GM20431 (cell line): ENCODE results near the gene EHMT2.
"Not testable (repeated sequence)": the region's sequence is repeated elsewhere in the genome, so short reads cannot be mapped to it uniquely, and the experiment has no call there.

Source experiments
- in situ Hi-C: fragments of 300-500 bp; cut with MseI, MboI; formaldehyde crosslinking; loops from one replicate; pipeline ENCODE4 v1.15.0; 2020; ENCODE audit warnings: low sequenced_read_pairs; ENCODE audit not compliant: unreplicated experiment

EHMT2 gene

GRCh38 chr6:31915756-31916155, 18.3 kb upstream of the EHMT2 start:
- in situ Hi-C loops: no loop called here

DNA sequence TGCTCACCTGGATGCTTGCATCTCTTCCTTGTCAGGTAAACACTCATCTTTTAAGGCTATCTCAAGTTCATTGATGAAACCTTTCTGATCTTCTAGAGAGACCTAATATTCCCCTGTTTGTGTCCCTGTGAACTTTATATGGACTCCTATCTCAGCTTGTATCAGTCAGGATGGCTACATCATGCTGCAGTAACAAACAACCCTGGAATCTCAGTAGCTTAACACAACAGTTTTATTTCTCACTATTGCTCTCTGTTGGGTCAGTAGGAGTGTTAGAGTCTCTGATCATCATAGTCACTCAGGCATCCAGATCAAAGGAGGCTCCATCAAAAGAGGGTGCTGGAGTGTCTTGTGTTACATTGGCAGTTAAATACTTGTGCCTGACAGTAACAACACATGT, 17.9 kb upstream of the EHMT2 start:
- in situ Hi-C loops: no loop called here

DNA sequence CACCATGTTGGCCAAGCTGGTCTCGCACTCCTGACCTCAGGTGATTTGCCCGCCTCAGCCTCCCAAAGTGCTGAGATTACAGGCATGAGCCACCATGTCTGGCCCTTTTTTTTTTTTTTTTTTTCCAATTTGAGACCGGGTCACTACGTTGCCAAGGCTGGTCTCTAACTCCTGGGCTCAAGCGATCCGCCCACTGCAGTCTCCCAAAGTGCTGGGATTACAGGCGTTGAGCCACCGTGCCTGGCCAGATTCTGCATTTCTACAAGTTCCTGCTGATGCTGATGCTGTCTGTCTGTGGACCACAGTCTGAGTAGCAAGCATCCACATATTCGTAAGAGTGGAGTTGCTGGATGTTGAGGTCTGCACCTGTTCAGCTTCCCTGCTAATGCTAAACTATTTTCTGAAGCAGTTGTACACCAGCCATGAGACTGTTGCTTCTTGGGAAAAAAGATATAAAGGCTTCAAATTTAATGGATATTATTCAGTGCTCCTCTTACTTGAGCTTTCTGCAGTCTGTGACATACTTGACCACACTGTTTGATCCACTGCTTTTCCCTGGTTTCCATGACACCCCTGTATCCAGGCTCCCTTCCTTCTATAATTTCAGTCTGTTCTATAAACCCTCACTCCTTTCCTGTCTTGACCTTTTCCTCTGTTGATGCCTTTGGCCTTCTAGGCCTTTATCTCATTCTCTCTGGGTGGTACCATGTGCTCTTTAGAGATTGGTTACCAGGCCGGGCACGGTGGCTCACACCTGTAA, 14.5 kb upstream of the EHMT2 start:
- in situ Hi-C loops: no loop called here

GRCh38 chr6:31909298-31909697, 11.8 kb upstream of the EHMT2 start:
- in situ Hi-C loops: not testable (repeated sequence)

GRCh38 chr6:31908791-31909190, 11.3 kb upstream of the EHMT2 start:
- in situ Hi-C loops: no loop called here

DNA sequence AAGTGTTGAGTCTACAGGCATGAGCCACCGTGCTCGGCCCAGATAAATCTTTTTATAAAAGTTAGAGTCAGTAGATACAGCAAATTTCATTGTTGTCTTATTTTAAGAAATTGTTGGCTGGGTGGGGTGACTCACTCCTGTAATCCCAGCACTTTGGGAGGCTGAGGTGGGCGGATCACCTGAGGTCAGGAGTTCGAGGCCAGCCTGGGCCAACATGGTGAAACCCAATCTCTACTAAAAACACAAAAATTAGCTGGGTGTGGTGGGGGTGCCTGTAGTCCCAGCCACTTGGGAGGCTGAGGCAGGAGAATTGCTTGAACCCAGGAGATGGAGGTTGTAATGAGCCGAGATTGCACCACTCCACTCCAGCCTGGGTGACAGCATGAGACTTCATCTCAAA, 10.8 kb upstream of the EHMT2 start:
- in situ Hi-C loops: not testable (repeated sequence)

DNA sequence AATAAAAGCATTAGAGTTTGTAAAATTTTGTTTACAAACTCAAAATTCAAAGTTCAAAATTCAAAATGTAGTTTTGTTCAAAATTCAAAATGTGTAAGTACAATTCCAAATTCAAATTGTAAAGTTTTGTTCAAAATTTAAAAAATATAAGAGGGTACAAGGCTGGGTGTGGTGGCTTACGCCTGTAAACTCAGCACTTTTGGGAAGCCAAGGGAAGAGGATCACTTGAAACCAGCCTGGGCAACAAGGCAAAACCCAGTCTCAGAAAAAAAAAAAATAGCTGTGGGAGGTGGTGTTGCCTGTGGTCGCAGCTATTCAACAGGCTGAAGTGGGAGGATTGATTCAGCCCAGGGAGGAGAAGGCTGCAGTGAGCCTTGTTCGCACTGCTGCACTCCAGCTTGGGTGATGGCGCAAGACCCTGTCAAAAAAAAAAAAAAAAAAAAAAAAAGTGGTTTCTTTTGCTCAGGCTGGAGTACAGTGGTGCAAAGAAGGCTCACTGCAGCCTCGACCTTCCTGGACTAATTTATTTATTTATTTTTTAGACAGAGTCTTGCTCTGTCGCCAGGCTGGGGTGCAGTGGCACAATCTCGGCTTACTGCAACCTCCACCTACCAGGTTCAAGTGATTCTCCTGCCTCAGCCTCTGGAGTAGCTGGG, 9.8 kb upstream of the EHMT2 start:
- in situ Hi-C loops: no loop called here

- in situ Hi-C loops: not testable (repeated sequence)
Measured at GRCh38 chr6:31906727-31907126, 9.2 kb upstream of the EHMT2 start.

GRCh38 chr6:31906122-31906521, 8.6 kb upstream of the EHMT2 start:
- in situ Hi-C loops: no loop called here

GRCh38 chr6:31905041-31905440, 7.5 kb upstream of the EHMT2 start:
- in situ Hi-C loops: no loop called here

GRCh38 chr6:31903957-31904356, 6.5 kb upstream of the EHMT2 start:
- in situ Hi-C loops: no loop called here

DNA sequence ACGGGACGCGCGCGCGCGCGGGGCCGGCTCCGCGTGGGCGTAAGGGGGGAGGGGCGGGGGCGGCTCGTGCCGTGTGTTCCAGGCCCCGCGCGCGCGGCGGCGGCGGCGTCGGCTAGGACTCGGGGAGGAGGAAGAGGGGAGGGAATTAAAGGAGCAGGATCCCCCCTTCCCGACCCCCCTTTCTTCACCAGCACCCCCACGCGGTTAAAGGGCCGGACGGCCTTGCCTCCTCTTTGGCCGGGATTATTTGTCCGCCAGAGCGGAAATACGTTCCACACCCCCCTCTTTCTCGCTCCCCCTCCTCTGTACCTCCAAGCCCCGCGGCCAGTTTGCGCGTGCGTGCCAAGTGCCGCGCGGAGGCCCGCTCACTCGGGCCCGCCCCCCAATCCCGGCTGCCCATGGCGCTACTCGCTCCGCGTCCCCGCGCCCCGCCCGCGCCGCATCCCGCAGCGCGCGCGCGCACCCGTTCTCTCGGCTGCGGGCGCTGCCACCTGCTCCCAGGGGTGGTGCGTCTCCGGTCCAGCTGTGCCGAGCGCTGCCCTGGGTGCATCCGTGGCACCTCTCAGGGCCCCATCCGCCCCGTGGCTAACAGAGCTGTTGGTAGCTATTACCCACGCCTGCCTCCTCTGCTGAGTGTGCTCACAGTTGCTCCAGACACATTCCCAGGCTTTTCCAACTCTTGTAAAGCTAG, 4.6 kb upstream of the EHMT2 start, which contains the start of gene ZBTB12:
TSS of gene ZBTB12 (minus strand) at position 134 of the 691 bp plus-strand sequence. CDS start 781 bp downstream, outside the sequence.
- in situ Hi-C loops: no loop called here

- in situ Hi-C loops: no loop called here
Measured at GRCh38 chr6:31901415-31901952, 4.0 kb upstream of the EHMT2 start.

- in situ Hi-C loops: no loop called here
Measured at GRCh38 chr6:31900917-31901414, 3.5 kb upstream of the EHMT2 start.

DNA sequence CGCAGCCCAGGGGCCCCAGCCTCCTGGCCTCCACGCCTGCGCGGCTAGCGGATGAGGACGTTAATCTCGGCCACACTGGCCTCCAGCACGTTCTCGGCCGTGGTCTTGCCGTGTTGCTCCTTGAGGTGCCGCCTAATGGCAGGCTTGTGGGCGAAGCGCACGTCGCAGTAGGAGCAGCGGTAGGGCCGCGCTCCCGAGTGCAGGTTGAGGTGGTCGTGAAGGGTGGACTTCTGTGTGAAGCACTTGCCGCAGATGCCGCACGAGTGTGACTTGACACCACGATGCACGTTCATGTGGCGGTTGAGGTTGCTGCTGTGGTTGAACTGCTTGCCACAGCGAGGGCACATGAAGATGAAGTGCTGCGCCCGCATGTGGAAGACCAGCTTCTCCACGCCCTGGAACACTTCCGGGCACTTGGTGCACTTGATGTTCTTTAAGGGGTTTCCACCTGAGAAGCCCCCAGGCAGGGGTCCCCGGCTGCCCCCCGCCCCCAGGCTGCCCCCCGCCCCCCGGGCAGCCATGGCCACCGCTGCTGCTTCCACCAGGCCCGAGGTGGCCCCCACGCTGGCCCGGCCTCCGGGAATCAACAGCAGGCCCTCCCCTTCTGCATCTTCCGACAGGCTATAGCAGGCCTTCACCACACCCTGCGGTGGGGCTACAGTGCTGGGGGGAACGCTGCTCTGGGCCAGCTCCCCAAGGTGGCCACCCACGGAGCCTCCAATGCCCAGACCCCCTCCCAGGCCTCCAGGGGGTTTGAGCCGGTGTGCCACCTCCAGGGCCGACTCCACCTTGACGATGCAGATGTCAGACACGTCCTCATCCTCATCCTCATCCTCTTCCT, 2.6 kb upstream of the EHMT2 start:
- in situ Hi-C loops: no loop called here

- in situ Hi-C loops: no loop called here
Measured at GRCh38 chr6:31899215-31899614, 1.7 kb upstream of the EHMT2 start.

DNA sequence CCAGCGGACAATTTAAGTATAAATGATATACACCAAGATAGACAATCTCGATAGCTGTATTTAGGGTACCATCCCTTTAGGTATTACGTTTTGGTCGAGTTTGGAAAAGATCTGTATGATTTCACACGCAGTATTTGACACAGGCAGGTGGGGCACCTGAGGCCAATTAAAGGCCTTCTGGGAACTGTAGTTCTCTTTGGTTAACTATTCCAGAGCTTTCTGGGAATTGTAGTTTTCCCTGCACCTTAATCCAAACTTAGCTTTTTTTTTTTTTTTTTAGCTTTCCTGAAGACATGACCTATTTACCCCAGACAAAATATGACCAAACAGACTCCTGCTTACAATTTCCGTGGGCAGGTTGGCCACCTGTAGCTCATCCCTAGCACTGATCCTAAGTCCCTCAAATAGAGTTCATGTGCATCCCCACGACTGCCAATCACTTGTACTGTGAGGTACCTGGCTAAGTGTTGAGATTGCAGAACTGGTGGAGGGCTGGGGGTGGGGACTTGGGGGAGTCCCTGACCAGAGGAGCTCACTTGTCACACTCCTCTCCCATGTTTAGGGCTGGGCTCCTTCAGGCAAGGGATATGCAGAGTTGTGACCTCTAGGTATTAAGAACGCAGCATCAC, 999 bp upstream of the EHMT2 start:
- in situ Hi-C loops: no loop called here

GRCh38 chr6:31896856-31897611, 464 bp downstream of the EHMT2 start:
- in situ Hi-C loops: no loop called here

- in situ Hi-C loops: no loop called here
Measured at GRCh38 chr6:31896493-31896855, 1.0 kb downstream of the EHMT2 start.
